ENCODE measurements around the gene AIP.

DNA sequence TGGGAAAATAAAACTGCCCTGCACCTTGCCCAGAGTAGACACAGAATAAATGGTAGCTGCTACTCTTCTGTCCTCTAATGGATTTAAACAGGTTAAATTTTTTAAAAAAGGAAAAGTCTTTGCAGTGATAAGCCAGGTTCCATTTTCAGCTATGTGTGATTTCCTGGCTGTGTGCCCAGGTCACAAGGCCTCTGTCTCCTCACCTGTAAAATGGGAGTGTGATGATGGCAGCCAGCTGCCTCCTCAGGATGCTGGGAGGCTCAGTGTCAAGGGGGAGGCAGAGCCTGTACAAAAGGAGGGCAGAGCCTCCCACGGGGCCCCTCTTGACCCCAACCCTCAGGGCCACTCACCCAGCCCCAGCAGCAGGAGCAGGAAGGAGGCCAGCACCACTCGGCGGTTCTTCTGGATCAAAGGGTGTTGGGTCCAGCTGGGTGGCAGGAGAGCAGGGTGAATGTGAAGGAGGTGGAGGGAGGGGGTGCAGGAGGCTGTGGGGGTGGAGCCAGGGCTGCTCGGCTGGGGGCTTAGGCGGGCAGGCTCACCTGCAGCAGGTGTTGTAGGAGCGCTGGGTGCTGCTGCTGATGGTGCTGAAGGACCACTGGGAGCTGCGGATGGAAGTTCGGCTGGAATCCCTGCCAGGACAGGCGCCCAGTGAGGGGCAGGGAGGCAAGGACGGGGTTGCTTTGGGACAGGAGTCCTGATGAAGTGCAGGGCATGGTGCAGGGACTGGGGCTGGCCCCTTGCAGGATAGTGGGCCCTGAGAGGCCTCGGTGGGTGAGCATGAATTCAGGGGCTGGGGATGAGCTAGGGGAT is 15.7 kb upstream of the AIP start:
- TF ChIP-seq, protein P1, sequence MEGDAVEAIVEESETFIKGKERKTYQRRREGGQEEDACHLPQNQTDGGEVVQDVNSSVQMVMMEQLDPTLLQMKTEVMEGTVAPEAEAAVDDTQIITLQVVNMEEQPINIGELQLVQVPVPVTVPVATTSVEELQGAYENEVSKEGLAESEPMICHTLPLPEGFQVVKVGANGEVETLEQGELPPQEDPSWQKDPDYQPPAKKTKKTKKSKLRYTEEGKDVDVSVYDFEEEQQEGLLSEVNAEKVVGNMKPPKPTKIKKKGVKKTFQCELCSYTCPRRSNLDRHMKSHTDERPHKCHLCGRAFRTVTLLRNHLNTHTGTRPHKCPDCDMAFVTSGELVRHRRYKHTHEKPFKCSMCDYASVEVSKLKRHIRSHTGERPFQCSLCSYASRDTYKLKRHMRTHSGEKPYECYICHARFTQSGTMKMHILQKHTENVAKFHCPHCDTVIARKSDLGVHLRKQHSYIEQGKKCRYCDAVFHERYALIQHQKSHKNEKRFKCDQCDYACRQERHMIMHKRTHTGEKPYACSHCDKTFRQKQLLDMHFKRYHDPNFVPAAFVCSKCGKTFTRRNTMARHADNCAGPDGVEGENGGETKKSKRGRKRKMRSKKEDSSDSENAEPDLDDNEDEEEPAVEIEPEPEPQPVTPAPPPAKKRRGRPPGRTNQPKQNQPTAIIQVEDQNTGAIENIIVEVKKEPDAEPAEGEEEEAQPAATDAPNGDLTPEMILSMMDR (IDR thresholded peaks at IDR 0.05; ENCODE audit: insufficient read depth, low read length), result no peak
- TF ChIP-seq POLR2AphosphoS5 (IDR thresholded peaks at IDR 0.05; ENCODE audit: low read depth) (no peak), GABPA (IDR thresholded peaks at IDR 0.05; ENCODE audit: low read depth) (no peak)
- TF ChIP-seq, protein P2, sequence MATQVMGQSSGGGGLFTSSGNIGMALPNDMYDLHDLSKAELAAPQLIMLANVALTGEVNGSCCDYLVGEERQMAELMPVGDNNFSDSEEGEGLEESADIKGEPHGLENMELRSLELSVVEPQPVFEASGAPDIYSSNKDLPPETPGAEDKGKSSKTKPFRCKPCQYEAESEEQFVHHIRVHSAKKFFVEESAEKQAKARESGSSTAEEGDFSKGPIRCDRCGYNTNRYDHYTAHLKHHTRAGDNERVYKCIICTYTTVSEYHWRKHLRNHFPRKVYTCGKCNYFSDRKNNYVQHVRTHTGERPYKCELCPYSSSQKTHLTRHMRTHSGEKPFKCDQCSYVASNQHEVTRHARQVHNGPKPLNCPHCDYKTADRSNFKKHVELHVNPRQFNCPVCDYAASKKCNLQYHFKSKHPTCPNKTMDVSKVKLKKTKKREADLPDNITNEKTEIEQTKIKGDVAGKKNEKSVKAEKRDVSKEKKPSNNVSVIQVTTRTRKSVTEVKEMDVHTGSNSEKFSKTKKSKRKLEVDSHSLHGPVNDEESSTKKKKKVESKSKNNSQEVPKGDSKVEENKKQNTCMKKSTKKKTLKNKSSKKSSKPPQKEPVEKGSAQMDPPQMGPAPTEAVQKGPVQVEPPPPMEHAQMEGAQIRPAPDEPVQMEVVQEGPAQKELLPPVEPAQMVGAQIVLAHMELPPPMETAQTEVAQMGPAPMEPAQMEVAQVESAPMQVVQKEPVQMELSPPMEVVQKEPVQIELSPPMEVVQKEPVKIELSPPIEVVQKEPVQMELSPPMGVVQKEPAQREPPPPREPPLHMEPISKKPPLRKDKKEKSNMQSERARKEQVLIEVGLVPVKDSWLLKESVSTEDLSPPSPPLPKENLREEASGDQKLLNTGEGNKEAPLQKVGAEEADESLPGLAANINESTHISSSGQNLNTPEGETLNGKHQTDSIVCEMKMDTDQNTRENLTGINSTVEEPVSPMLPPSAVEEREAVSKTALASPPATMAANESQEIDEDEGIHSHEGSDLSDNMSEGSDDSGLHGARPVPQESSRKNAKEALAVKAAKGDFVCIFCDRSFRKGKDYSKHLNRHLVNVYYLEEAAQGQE (IDR thresholded peaks at IDR 0.05; ENCODE audit: insufficient replicate concordance, low read depth), result no peak
